GM23338 (cell line): ENCODE results near the gene STK32C. TPM values are rescaled to one million over a fixed set of nuclear protein-coding genes. Genes with fewer than 3 reads are reported as not detected.
"Not testable (repeated sequence)": the region's sequence is repeated elsewhere in the genome, so short reads cannot be mapped to it uniquely, and the experiment has no call there.

ENCODE experiments used
- ATAC-seq: fragments of 200-7000 bp; cut with Tn5 transposase; 3 replicates; pipeline ENCODE4 v1.9.1; 2020
- DNase-seq: peaks from one replicate; pipeline ENCODE4 v3.0.0-alpha.2; 2015; ENCODE audit warnings: low spot score
- H2AFZ ChIP-seq: fragments of 200-600 bp; sonication (generic); 2 replicates; pipeline ENCODE4 v1.8.0; 2016; ENCODE audit warnings: antibody characterized with exemption, mild to moderate bottlenecking, moderate library complexity
- H3F3A ChIP-seq: fragments of 200-600 bp; sonication (generic); replicated peaks from 2 replicates; pipeline ENCODE4 v1.8.0; 2017; ENCODE audit warnings: antibody characterized with exemption, mixed run types, low read depth
- H3K27ac ChIP-seq: fragments of 200-600 bp; sonication (generic); 2 replicates; pipeline ENCODE4 v1.6.1; 2016; ENCODE audit warnings: low read depth
- H3K27me3 ChIP-seq: fragments of 200-600 bp; sonication (generic); 2 replicates; pipeline ENCODE4 v1.8.0; 2016; ENCODE audit warnings: mild to moderate bottlenecking, mixed run types, moderate library complexity; ENCODE audit not compliant: insufficient read depth
- H3K36me3 ChIP-seq: fragments of 200-600 bp; sonication (generic); 2 replicates; pipeline ENCODE4 v1.8.0; 2016; ENCODE audit warnings: mild to moderate bottlenecking; ENCODE audit not compliant: insufficient read depth
- H3K4me1 ChIP-seq: fragments of 200-600 bp; sonication (generic); 2 replicates; pipeline ENCODE4 v1.8.0; 2016; ENCODE audit warnings: mild to moderate bottlenecking, moderate library complexity; ENCODE audit not compliant: insufficient read depth
- H3K4me2 ChIP-seq: fragments of 200-600 bp; sonication (generic); 2 replicates; pipeline ENCODE4 v1.7.1; 2017; ENCODE audit warnings: mixed run types
- H3K4me3 ChIP-seq: fragments of 200-600 bp; sonication (generic); 2 replicates; pipeline ENCODE4 v1.6.1; 2016; ENCODE audit warnings: mixed run types
- H3K79me2 ChIP-seq: fragments of 200-600 bp; sonication (generic); replicated peaks from 2 replicates; pipeline ENCODE4 v1.8.0; 2017; ENCODE audit warnings: mild to moderate bottlenecking; ENCODE audit not compliant: insufficient read depth
- H3K9me2 ChIP-seq: fragments of 200-600 bp; sonication (generic); 2 replicates; pipeline ENCODE4 v1.8.0; 2017; ENCODE audit not compliant: insufficient read depth
- H4K20me1 ChIP-seq: fragments of 200-600 bp; sonication (generic); replicated peaks from 2 replicates; pipeline ENCODE4 v1.8.0; 2017; ENCODE audit warnings: mild to moderate bottlenecking; ENCODE audit not compliant: insufficient read depth
- H3K27ac Mint-ChIP-seq: 2 replicates; pipeline ENCODE4 v1.8.0; 2020; ENCODE audit warnings: inconsistent platforms, mild to moderate bottlenecking, moderate library complexity, mixed read lengths
- H3K27me3 Mint-ChIP-seq: 3 replicates; pipeline ENCODE4 v1.8.0; 2022; ENCODE audit warnings: low read depth, mild to moderate bottlenecking, moderate library complexity, mixed read lengths, inconsistent platforms; ENCODE audit not compliant: insufficient read depth, poor library complexity
- H3K36me3 Mint-ChIP-seq: 3 replicates; pipeline ENCODE4 v1.8.0; 2021; ENCODE audit warnings: low read depth, mild to moderate bottlenecking, inconsistent platforms, moderate library complexity, mixed read lengths
- H3K4me1 Mint-ChIP-seq: 3 replicates; pipeline ENCODE4 v1.8.0; 2020; ENCODE audit warnings: mild to moderate bottlenecking, inconsistent platforms, mixed read lengths
- H3K4me3 Mint-ChIP-seq: 3 replicates; pipeline ENCODE4 v1.8.0; 2021; ENCODE audit warnings: moderate library complexity, mild to moderate bottlenecking, inconsistent platforms, mixed read lengths
- H3K9me3 Mint-ChIP-seq: 3 replicates; pipeline ENCODE4 v1.8.0; 2020; ENCODE audit warnings: moderate library complexity, mild to moderate bottlenecking, inconsistent platforms, mixed read lengths
- CREB1 ChIP-seq: fragments of 250-450 bp; sonication (Bioruptor Pico); IDR thresholded peaks from 2 replicates; pipeline ENCODE4 v1.5.0; 2020; ENCODE audit warnings: low read depth, mild to moderate bottlenecking, moderate library complexity
- CTCF ChIP-seq, 2 experiments: fragments of 200-600 bp in 1 of 2; sonication (generic) in 1 of 2; conservative IDR thresholded peaks; 2 replicates each; pipeline versions ENCODE4 v1.5.1 to v1.6.1; 2016 to 2017; ENCODE audit warnings: antibody characterized with exemption in 2 of 2, low read depth in 2 of 2, mild to moderate bottlenecking in 2 of 2, moderate library complexity in 1 of 2
- EZH2 ChIP-seq: fragments of 200-600 bp; sonication (generic); IDR thresholded peaks from one replicate; pipeline ENCODE4 v1.8.0; 2017; ENCODE audit warnings: antibody characterized with exemption, mild to moderate bottlenecking, low read depth; ENCODE audit not compliant: unreplicated experiment
- ZNF331 ChIP-seq: fragments of 250-450 bp; sonication (Bioruptor Pico); IDR thresholded peaks from 2 replicates; pipeline ENCODE4 v1.5.0; 2020; ENCODE audit warnings: low read depth, mild to moderate bottlenecking, moderate library complexity
- ZNF462 ChIP-seq: fragments of 250-450 bp; sonication (Bioruptor Pico); IDR thresholded peaks from 2 replicates; pipeline ENCODE4 v1.5.0; 2020; ENCODE audit warnings: mild to moderate bottlenecking, moderate library complexity
- polyA plus RNA-seq: library from polyadenylated mRNA; unstranded; fragments of >200 nt; fragmentation: Nextera tagmentation; extraction: Ambion mirVana; gene quantifications from 2 replicates; pipeline ENCODE4 v1.2.1, GENCODE V29; 2016
- total RNA-seq: library from RNA; depleted of rRNA; stranded (reverse); fragments of >200 nt; shearing (Covaris generic); gene quantifications from 2 replicates; pipeline ENCODE4 v1.2.3, GENCODE V29; 2014

The STK32C gene
- total and polyA plus RNA-seq, 2 experiments from 2014 or later, result 10.2 to 20.5 TPM

GRCh38 chr10:132316133-132316532 lies 8.4 kb upstream of the STK32C start (continued):
- no peak for TF ChIP-seq ZNF462 (CRISPR knock-in tag)
- no peak for TF ChIP-seq CTCF (conservative IDR thresholded peaks at IDR 0.05; ENCODE audit: low read depth in 2 of 2)
- TF ChIP-seq ZNF331 (CRISPR knock-in tag), result no peak
- no peak for TF ChIP-seq CREB1 (CRISPR knock-in tag)
- no peak for TF ChIP-seq EZH2

- H3K4me3 ChIP-seq, H3K36me3 ChIP-seq, H3K27me3 Mint-ChIP-seq, H3F3A ChIP-seq, H3K27ac ChIP-seq, DNase-seq, H3K9me3 Mint-ChIP-seq, H4K20me1 ChIP-seq, H3K79me2 ChIP-seq, ATAC-seq, H3K4me1 ChIP-seq, H2AFZ ChIP-seq, H3K4me1 Mint-ChIP-seq, H3K4me2 ChIP-seq, H3K27ac Mint-ChIP-seq, H3K9me2 ChIP-seq, H3K4me3 Mint-ChIP-seq, H3K36me3 Mint-ChIP-seq: not testable (repeated sequence)
- peaks cover 13% of the 10 kb centered on the region for H3K27me3 ChIP-seq
Measured at GRCh38 chr10:132314881-132315280, 7.1 kb upstream of the STK32C start.
